A673 (cell line): ENCODE measurements around the gene DNAJB6. TPM values are rescaled to one million over a fixed set of nuclear protein-coding genes. Genes with fewer than 3 reads are reported as not detected.

ENCODE experiments used
- BruUV-seq: library from RNA; stranded (reverse); fragments of 400-500 nt; replicated peaks from 2 replicates; lab custom pipeline; 2021; lab: Mats Ljungman, UMichigan
- CTCF ChIA-PET: fragments of 300-600 bp; sonication (Branson Sonifier 250); formaldehyde crosslinking; loops from one replicate; lab custom pipeline; 2022; ENCODE audit warnings: antibody characterized with exemption; lab: Charles Lee
- POLR2A ChIA-PET: fragments of 300-600 bp; sonication (Branson Sonifier 250); formaldehyde crosslinking; loops from one replicate; lab custom pipeline; 2022; ENCODE audit warnings: antibody characterized with exemption; ENCODE audit not compliant: low non-redundant PET; lab: Charles Lee
- DNase-seq: peaks from one replicate; pipeline ENCODE4 v3.0.0-alpha.2; 2015; ENCODE audit warnings: low spot score
- H3K27ac ChIP-seq: fragments of 200-600 bp; sonication (generic); 2 replicates; pipeline ENCODE4 v1.5.1; 2016; ENCODE audit warnings: mixed run types, low read depth, mild to moderate bottlenecking, mixed read lengths, antibody characterized with exemption, low read length; ENCODE audit not compliant: poor library complexity, severe bottlenecking
- H3K27me3 ChIP-seq: fragments of 200-600 bp; sonication (generic); replicated peaks from 2 replicates; pipeline ENCODE4 v1.6.1; 2017; ENCODE audit warnings: mixed run types, low read depth, mild to moderate bottlenecking, mixed read lengths, antibody characterized with exemption, low read length; ENCODE audit not compliant: insufficient read depth, poor library complexity
- H3K36me3 ChIP-seq: fragments of 200-600 bp; sonication (generic); 2 replicates; pipeline ENCODE4 v1.6.1; 2016; ENCODE audit warnings: mixed run types, mild to moderate bottlenecking, mixed read lengths, antibody characterized with exemption, low read length; ENCODE audit not compliant: insufficient read depth, poor library complexity, severe bottlenecking
- H3K4me1 ChIP-seq: fragments of 200-600 bp; sonication (generic); 2 replicates; pipeline ENCODE4 v1.6.1; 2017; ENCODE audit warnings: mixed run types, mild to moderate bottlenecking, mixed read lengths, antibody characterized with exemption, low read length; ENCODE audit not compliant: insufficient read depth, poor library complexity, severe bottlenecking
- H3K4me3 ChIP-seq: fragments of 200-600 bp; sonication (generic); 2 replicates; pipeline ENCODE4 v1.5.1; 2016; ENCODE audit warnings: low read depth, mixed run types, mild to moderate bottlenecking, mixed read lengths, low read length; ENCODE audit not compliant: poor library complexity, severe bottlenecking
- H3K9me3 ChIP-seq: fragments of 200-600 bp; sonication (generic); 2 replicates; pipeline ENCODE4 v1.6.1; 2016; ENCODE audit warnings: mixed run types, low read depth, mild to moderate bottlenecking, mixed read lengths, antibody characterized with exemption, low read length; ENCODE audit not compliant: poor library complexity, severe bottlenecking
- EZH2 ChIP-seq: fragments of 200-600 bp; sonication (generic); IDR thresholded peaks from 2 replicates; pipeline ENCODE4 v1.6.1; 2017; ENCODE audit warnings: borderline replicate concordance, low read depth, mild to moderate bottlenecking, mixed read lengths, antibody characterized with exemption, low read length; ENCODE audit not compliant: poor library complexity, severe bottlenecking
- intact Hi-C: fragments of 100-400 bp; cut with micrococcal nuclease; formaldehyde crosslinking; loops from one replicate; pipeline ENCODE4 v1.10.0; 2022; ENCODE audit not compliant: unreplicated experiment
- total RNA-seq: library from RNA; stranded (reverse); gene quantifications from 2 replicates; pipeline ENCODE4 v1.2.3, GENCODE V29; 2021
- TF ChIP-seq, protein P1 (sequence below): fragments of 300-800, 200-600 bp; sonication (generic); conservative IDR thresholded peaks from 2 replicates; pipeline ENCODE4 v1.5.1; 2017; ENCODE audit warnings: low read depth, mild to moderate bottlenecking, antibody characterized with exemption, low read length, moderate library complexity, mixed read lengths

Gene DNAJB6
- total RNA-seq, 1 experiment from 2014 or later: 146 TPM

DNA sequence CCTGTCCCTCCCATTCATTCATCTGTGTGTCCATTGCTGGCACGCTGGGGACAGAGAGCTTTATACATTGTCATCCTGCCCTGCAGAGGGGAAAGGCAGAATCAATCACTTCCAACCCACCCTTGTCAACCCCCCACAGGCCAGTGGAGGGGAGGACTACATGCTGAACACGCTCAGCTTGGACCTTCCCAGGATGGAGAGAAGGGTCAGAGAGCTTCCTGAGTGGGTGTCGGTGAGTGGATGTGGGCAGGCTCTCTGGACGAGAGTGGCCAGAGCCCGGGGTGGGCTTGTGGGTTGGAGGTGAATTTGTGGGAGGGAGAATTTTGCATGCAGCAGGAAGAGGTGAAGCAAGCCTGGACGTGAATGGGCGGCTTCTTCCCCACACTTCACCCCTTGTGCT is 93.9 kb downstream of the DNAJB6 start:
- BruUV-seq: no TSS peak
- no peak for TF ChIP-seq EZH2
- TF ChIP-seq, protein P1, sequence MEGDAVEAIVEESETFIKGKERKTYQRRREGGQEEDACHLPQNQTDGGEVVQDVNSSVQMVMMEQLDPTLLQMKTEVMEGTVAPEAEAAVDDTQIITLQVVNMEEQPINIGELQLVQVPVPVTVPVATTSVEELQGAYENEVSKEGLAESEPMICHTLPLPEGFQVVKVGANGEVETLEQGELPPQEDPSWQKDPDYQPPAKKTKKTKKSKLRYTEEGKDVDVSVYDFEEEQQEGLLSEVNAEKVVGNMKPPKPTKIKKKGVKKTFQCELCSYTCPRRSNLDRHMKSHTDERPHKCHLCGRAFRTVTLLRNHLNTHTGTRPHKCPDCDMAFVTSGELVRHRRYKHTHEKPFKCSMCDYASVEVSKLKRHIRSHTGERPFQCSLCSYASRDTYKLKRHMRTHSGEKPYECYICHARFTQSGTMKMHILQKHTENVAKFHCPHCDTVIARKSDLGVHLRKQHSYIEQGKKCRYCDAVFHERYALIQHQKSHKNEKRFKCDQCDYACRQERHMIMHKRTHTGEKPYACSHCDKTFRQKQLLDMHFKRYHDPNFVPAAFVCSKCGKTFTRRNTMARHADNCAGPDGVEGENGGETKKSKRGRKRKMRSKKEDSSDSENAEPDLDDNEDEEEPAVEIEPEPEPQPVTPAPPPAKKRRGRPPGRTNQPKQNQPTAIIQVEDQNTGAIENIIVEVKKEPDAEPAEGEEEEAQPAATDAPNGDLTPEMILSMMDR: no peak
- no peaks in the 10 kb centered on the region for H3K9me3 ChIP-seq
- ChIA-PET POLR2A (no interaction called here), CTCF (no interaction called here)
- no peaks in the 10 kb centered on the region for H3K36me3 ChIP-seq
- H3K4me1 ChIP-seq: no peaks in the 10 kb centered on the region
- H3K27me3 ChIP-seq: no peaks in the 10 kb centered on the region
- H3K27ac ChIP-seq: no peak overlapping the region
- intact Hi-C loops: loop anchor here (5.0 kb wide), 1 partner anchor 922 kb away; no protein-coding TSS in a partner anchor
- DNase-seq: no peak
- H3K4me3 ChIP-seq: no peak overlapping the region

GRCh38 chr7:157431173-157431950 is 94.6 kb downstream of the DNAJB6 start:
- Histone ChIP-seq H3K4me1 (no peaks in the 10 kb centered on the region), H3K4me3 (no peak overlapping the region), H3K27me3 (peaks cover under 1% of the 10 kb centered on the region), H3K36me3 (no peaks in the 10 kb centered on the region), H3K9me3 (no peaks in the 10 kb centered on the region), H3K27ac (no peak overlapping the region)
- CTCF ChIA-PET: interaction anchor here (0.5 kb wide), 1 partner anchor 281 kb away, joined by 7 read pairs; no protein-coding TSS in a partner anchor
- DNase-seq: no peak
- POLR2A ChIA-PET: no interaction called here
- no peak for TF ChIP-seq EZH2
- TF ChIP-seq, protein P1: no peak
- no TSS peak for BruUV-seq
- intact Hi-C loops: loop anchor here (5.0 kb wide), 1 partner anchor 921 kb away; no protein-coding TSS in a partner anchor

DNA sequence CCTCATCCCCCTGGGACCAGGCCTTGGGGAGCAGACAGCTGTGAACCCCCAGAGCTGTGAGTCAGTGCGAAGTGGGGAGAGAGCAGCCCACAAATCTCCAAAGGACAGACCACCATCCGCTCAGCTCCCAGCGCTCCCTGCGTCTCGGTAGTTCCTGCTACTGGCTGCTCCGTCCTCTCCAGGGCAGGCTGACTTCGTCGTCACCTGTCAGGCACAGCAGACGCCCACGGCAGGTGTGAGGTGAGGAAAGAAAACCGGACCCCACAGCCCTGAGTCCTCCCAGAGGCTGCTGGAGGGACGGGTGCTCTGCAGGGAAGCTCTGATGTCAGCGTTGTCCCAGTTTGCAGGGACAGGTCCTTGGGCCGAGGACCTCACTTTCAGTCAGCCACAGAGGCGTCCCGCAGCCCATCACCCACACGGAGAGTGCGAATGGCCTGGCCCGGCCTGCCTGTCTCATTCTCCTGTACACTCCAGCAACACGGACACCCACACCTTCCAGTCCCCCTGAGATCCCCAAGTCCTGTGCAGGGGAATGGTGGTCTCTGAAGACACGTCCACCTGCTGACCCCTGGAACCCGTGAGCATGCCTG is 95.2 kb downstream of the DNAJB6 start:
- no peaks in the 10 kb centered on the region for H3K4me1 ChIP-seq
- POLR2A ChIA-PET: no interaction called here
- no TSS peak for BruUV-seq

More for the DNA sequence above, 95.2 kb downstream of the DNAJB6 start:
- Histone ChIP-seq H3K9me3 (no peaks in the 10 kb centered on the region), H3K4me3 (peak overlapping the region; percentile 15), H3K27ac (no peak overlapping the region), H3K27me3 (peaks cover 7% of the 10 kb centered on the region), H3K36me3 (no peaks in the 10 kb centered on the region)
- DNase-seq: no peak
- TF ChIP-seq, protein P1: no peak
- TF ChIP-seq EZH2: no peak
- intact Hi-C loops: loop anchor here (5.0 kb wide), 1 partner anchor 920 kb away; no protein-coding TSS in a partner anchor
- CTCF ChIA-PET: no interaction called here
